Measurements from ENCODE around the gene CTNNBIP1.

CTNNBIP1 gene

GRCh38 chr1:9872430-9873165, 37.5 kb downstream of the CTNNBIP1 start:
- Histone ChIP-seq H3K36me3 (no peaks in the 10 kb centered on the region), H3K4me3 (ENCODE audit: low read depth, low read length) (no peak overlapping the region), H3K4me1 (no peaks in the 10 kb centered on the region), H3K9me3 (no peaks in the 10 kb centered on the region), H3K27me3 (no peaks in the 10 kb centered on the region)
- no peak for TF ChIP-seq CTCF (IDR thresholded peaks at IDR 0.05; ENCODE audit: low read depth, low read length)
- DNase-seq = no peak

GRCh38 chr1:9871707-9872425, 38.2 kb downstream of the CTNNBIP1 start:
- Histone ChIP-seq H3K27me3 (no peaks in the 10 kb centered on the region), H3K36me3 (no peaks in the 10 kb centered on the region), H3K4me3 (ENCODE audit: low read depth, low read length) (no peak overlapping the region), H3K4me1 (no peaks in the 10 kb centered on the region), H3K9me3 (no peaks in the 10 kb centered on the region)
- no peak for TF ChIP-seq CTCF (IDR thresholded peaks at IDR 0.05; ENCODE audit: low read depth, low read length)
- no peak for DNase-seq

GRCh38 chr1:9871021-9871420, 39.0 kb downstream of the CTNNBIP1 start:
- Histone ChIP-seq H3K9me3 (no peaks in the 10 kb centered on the region), H3K36me3 (no peaks in the 10 kb centered on the region), H3K27me3 (no peaks in the 10 kb centered on the region), H3K4me3 (ENCODE audit: low read depth, low read length) (no peak overlapping the region), H3K4me1 (no peaks in the 10 kb centered on the region)
- no peak for DNase-seq
- TF ChIP-seq CTCF (IDR thresholded peaks at IDR 0.05; ENCODE audit: low read depth, low read length) = no peak

GRCh38 chr1:9870572-9870971, 39.5 kb downstream of the CTNNBIP1 start:
- H3K4me1 ChIP-seq = no peaks in the 10 kb centered on the region
- H3K27me3 ChIP-seq = no peaks in the 10 kb centered on the region
- H3K9me3 ChIP-seq = no peaks in the 10 kb centered on the region
- H3K4me3 ChIP-seq (ENCODE audit: low read depth, low read length) = no peak overlapping the region
- no peak for DNase-seq
- no peaks in the 10 kb centered on the region for H3K36me3 ChIP-seq
- no peak for TF ChIP-seq CTCF (IDR thresholded peaks at IDR 0.05; ENCODE audit: low read depth, low read length)

- no peaks in the 10 kb centered on the region for H3K9me3 ChIP-seq
- DNase-seq = no peak
- TF ChIP-seq CTCF (IDR thresholded peaks at IDR 0.05; ENCODE audit: low read depth, low read length) = no peak
- no peak overlapping the region for H3K4me3 ChIP-seq (ENCODE audit: low read depth, low read length)
- no peaks in the 10 kb centered on the region for H3K4me1 ChIP-seq
- no peaks in the 10 kb centered on the region for H3K36me3 ChIP-seq
- no peaks in the 10 kb centered on the region for H3K27me3 ChIP-seq
These were observed 40.2 kb downstream of the CTNNBIP1 start for GRCh38 chr1:9869831-9870251.

GRCh38 chr1:9868244-9868590, 41.9 kb downstream of the CTNNBIP1 start:
- H3K9me3 ChIP-seq = no peaks in the 10 kb centered on the region
- no peaks in the 10 kb centered on the region for H3K27me3 ChIP-seq
- TF ChIP-seq CTCF (IDR thresholded peaks at IDR 0.05; ENCODE audit: low read depth, low read length) = no peak
- no peaks in the 10 kb centered on the region for H3K36me3 ChIP-seq
- no peak for DNase-seq
- no peaks in the 10 kb centered on the region for H3K4me1 ChIP-seq
- H3K4me3 ChIP-seq (ENCODE audit: low read depth, low read length) = no peak overlapping the region
